Transverse colon (tissue), 4 donors: Measurements from ENCODE around the gene ARHGEF7.

ENCODE experiments used
- EP300 ChIP-seq: sonication (generic); formaldehyde crosslinking; IDR thresholded peaks from one replicate; pipeline ENCODE4 v1.6.1; 2017; ENCODE audit warnings: antibody characterized with exemption, low read depth
- POLR2A ChIP-seq: fragments of 450-650 bp; IDR thresholded peaks from one replicate; pipeline ENCODE4 v1.6.1; 2016; ENCODE audit warnings: antibody characterized with exemption, mild to moderate bottlenecking, moderate library complexity
- POLR2AphosphoS5 ChIP-seq, 3 donors: sonication (generic); formaldehyde crosslinking; IDR thresholded peaks; one replicate each; pipeline ENCODE4 v1.6.1; 2016; ENCODE audit warnings: antibody characterized with exemption in 3 of 3
- TF ChIP-seq, protein P1 (sequence below), 5 experiments: fragments of 200-600 bp in 3 of 5; fragments of 450-650 bp in 2 of 5; sonication (generic) in 3 of 5; IDR thresholded peaks; 1 replicate in 2 of 5; 2 replicates in 3 of 5; pipeline ENCODE4 v1.5.1; 2016 to 2017; ENCODE audit warnings: antibody characterized with exemption in 5 of 5, inconsistent platforms in 3 of 5, mild to moderate bottlenecking in 2 of 5, moderate library complexity in 1 of 5

DNA sequence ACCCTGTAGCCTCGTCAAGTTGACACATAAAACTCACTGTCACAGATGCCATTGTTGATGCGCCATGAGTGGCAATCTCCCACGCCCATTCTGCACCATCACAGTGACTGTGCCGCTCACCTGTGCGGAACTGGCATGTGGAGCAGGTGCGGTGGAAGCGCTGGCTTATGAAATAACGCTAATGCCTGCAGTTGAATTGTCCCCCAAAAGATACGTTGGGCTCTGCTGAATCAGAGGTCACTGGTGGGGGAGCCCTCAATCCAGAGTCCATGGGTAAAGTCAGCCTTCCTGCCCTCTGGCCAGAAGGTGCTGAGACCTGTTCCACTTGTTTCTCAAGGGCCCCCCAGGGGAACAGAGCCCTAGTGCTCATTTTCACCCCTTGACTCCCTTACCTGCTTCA is 2.9 kb upstream of the ARHGEF7 start:
- TF ChIP-seq, protein P1, sequence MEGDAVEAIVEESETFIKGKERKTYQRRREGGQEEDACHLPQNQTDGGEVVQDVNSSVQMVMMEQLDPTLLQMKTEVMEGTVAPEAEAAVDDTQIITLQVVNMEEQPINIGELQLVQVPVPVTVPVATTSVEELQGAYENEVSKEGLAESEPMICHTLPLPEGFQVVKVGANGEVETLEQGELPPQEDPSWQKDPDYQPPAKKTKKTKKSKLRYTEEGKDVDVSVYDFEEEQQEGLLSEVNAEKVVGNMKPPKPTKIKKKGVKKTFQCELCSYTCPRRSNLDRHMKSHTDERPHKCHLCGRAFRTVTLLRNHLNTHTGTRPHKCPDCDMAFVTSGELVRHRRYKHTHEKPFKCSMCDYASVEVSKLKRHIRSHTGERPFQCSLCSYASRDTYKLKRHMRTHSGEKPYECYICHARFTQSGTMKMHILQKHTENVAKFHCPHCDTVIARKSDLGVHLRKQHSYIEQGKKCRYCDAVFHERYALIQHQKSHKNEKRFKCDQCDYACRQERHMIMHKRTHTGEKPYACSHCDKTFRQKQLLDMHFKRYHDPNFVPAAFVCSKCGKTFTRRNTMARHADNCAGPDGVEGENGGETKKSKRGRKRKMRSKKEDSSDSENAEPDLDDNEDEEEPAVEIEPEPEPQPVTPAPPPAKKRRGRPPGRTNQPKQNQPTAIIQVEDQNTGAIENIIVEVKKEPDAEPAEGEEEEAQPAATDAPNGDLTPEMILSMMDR (IDR thresholded peaks at IDR 0.05), result no peak
- TF ChIP-seq POLR2A (no peak), POLR2AphosphoS5 (IDR thresholded peaks at IDR 0.05) (no peak), EP300 (no peak)
